Central memory CD8-positive, alpha-beta T cell (primary cell): ENCODE measurements around the gene LRRN4CL.
"Not testable (repeated sequence)": the region's sequence is repeated elsewhere in the genome, so short reads cannot be mapped to it uniquely, and the experiment has no call there.

ENCODE experiments used
- ATAC-seq: fragments of 150-1000 bp; cut with Tn5 transposase; replicated peaks from 2 replicates; pipeline ENCODE4 v1.10.0; 2022; ENCODE audit warnings: mild to moderate bottlenecking, moderate FRiP score, moderate number of reproducible peaks; ENCODE audit not compliant: poor library complexity, severe bottlenecking; ENCODE audit errors: extremely low read depth
- DNase-seq, 2 donors: peaks; one replicate each; pipeline ENCODE4 v3.0.0; 2021; ENCODE audit warnings: low spot score in 2 of 2
- H3K27ac Mint-ChIP-seq: one replicate; pipeline ENCODE4 v1.8.0; 2022; ENCODE audit warnings: low read depth, mild to moderate bottlenecking, moderate library complexity, mixed read lengths
- H3K27me3 Mint-ChIP-seq: one replicate; pipeline ENCODE4 v1.8.0; 2022; ENCODE audit warnings: mixed read lengths
- H3K36me3 Mint-ChIP-seq: one replicate; pipeline ENCODE4 v1.8.0; 2022; ENCODE audit warnings: mild to moderate bottlenecking, moderate library complexity, mixed read lengths; ENCODE audit not compliant: insufficient read depth
- H3K4me1 Mint-ChIP-seq: one replicate; pipeline ENCODE4 v1.8.0; 2022; ENCODE audit warnings: mixed read lengths
- H3K4me3 Mint-ChIP-seq: one replicate; pipeline ENCODE4 v1.8.0; 2022; ENCODE audit warnings: mild to moderate bottlenecking, moderate library complexity, mixed read lengths
- H3K9me3 Mint-ChIP-seq: one replicate; pipeline ENCODE4 v1.8.0; 2022; ENCODE audit warnings: mixed read lengths

LRRN4CL gene

GRCh38 chr11:62665599-62666258, 23.6 kb downstream of the LRRN4CL start:
- peak; percentile 44 for ATAC-seq
- Mint-ChIP-seq H3K9me3 (no peaks in the 10 kb centered on the region), H3K4me1 (peaks cover 33% of the 10 kb centered on the region), H3K27me3 (no peaks in the 10 kb centered on the region), H3K36me3 (peaks cover 27% of the 10 kb centered on the region), H3K27ac (peak overlapping the region; percentile 95), H3K4me3 (peak overlapping the region; percentile 94)
- DNase-seq, result peak in 1 of 2 donors; percentile 39

GRCh38 chr11:62665075-62665598, 24.2 kb downstream of the LRRN4CL start, which contains the start of the genes C11orf98 and CSKMT:
Gene C11orf98 (minus strand): TSS chr11:62665210. CDS start chr11:62665169, 41 bp downstream.
Gene CSKMT (plus strand): TSS chr11:62665312. CDS start chr11:62665880, 568 bp downstream.
- Mint-ChIP-seq H3K27ac (peak within 1 kb of the TSS; percentile 95), H3K27me3 (no peaks in the 10 kb centered on the region), H3K4me3 (peak within 1 kb of the TSS; percentile 94), H3K9me3 (no peaks in the 10 kb centered on the region), H3K36me3 (peaks cover 27% of the 10 kb centered on the region), H3K4me1 (peaks cover 29% of the 10 kb centered on the region)
- ATAC-seq, result peak; percentile 92
- peak; percentile 94 to 96 for DNase-seq

- H3K4me3 Mint-ChIP-seq, result peak overlapping the region; percentile 94
- peaks cover 29% of the 10 kb centered on the region for H3K4me1 Mint-ChIP-seq
- DNase-seq (no peak), ATAC-seq (peak; percentile 60)
- peaks cover 27% of the 10 kb centered on the region for H3K36me3 Mint-ChIP-seq
- no peaks in the 10 kb centered on the region for H3K27me3 Mint-ChIP-seq
- H3K27ac Mint-ChIP-seq, result peak overlapping the region; percentile 95
- H3K9me3 Mint-ChIP-seq, result no peaks in the 10 kb centered on the region
Observed at GRCh38 chr11:62664405-62665074, 24.8 kb downstream of the LRRN4CL start.

GRCh38 chr11:62656796-62657429, 32.4 kb downstream of the LRRN4CL start:
- Mint-ChIP-seq H3K36me3 (peaks cover 29% of the 10 kb centered on the region), H3K27ac (no peak overlapping the region), H3K27me3 (no peaks in the 10 kb centered on the region), H3K4me1 (peaks cover 14% of the 10 kb centered on the region), H3K4me3 (no peak overlapping the region), H3K9me3 (no peaks in the 10 kb centered on the region)
- no peak for ATAC-seq
- no peak for DNase-seq

GRCh38 chr11:62654297-62654696, 35.0 kb downstream of the LRRN4CL start:
- Mint-ChIP-seq H3K4me3 (peak overlapping the region; percentile 93), H3K36me3 (peaks cover 34% of the 10 kb centered on the region), H3K9me3 (no peaks in the 10 kb centered on the region), H3K27me3 (no peaks in the 10 kb centered on the region), H3K4me1 (peaks cover 17% of the 10 kb centered on the region), H3K27ac (peak overlapping the region; percentile 100)
- ATAC-seq (no peak), DNase-seq (no peak)

GRCh38 chr11:62652161-62653006, 36.9 kb downstream of the LRRN4CL start:
- H3K27ac Mint-ChIP-seq, result peak overlapping the region; percentile 100
- ATAC-seq, result peak; percentile 46

GRCh38 chr11:62650283-62650682, 39.0 kb downstream of the LRRN4CL start:
- Mint-ChIP-seq H3K4me1 (peaks cover 30% of the 10 kb centered on the region), H3K36me3 (peaks cover 44% of the 10 kb centered on the region)
- not testable (repeated sequence) for H3K9me3 Mint-ChIP-seq, ATAC-seq, H3K4me3 Mint-ChIP-seq, H3K27ac Mint-ChIP-seq, H3K27me3 Mint-ChIP-seq, DNase-seq

More at GRCh38 chr11:62652161-62653006, 36.9 kb downstream of the LRRN4CL start:
- Mint-ChIP-seq H3K9me3 (no peaks in the 10 kb centered on the region), H3K36me3 (peaks cover 38% of the 10 kb centered on the region), H3K4me3 (peak overlapping the region; percentile 93), H3K4me1 (peaks cover 17% of the 10 kb centered on the region), H3K27me3 (no peaks in the 10 kb centered on the region)
- peak in 1 of 2 donors; percentile 23 for DNase-seq

- Mint-ChIP-seq H3K27me3 (no peaks in the 10 kb centered on the region), H3K9me3 (no peaks in the 10 kb centered on the region), H3K4me1 (peaks cover 36% of the 10 kb centered on the region), H3K27ac (no peak overlapping the region), H3K36me3 (peaks cover 39% of the 10 kb centered on the region), H3K4me3 (no peak overlapping the region)
- no peak for DNase-seq
- ATAC-seq, result no peak
Observed at GRCh38 chr11:62649486-62649885, 39.8 kb downstream of the LRRN4CL start.

GRCh38 chr11:62648967-62649364, 40.4 kb downstream of the LRRN4CL start:
- no peaks in the 10 kb centered on the region for H3K27me3 Mint-ChIP-seq
- peaks cover 36% of the 10 kb centered on the region for H3K4me1 Mint-ChIP-seq
- no peaks in the 10 kb centered on the region for H3K9me3 Mint-ChIP-seq
- H3K36me3 Mint-ChIP-seq, result peaks cover 36% of the 10 kb centered on the region
- no peak overlapping the region for H3K4me3 Mint-ChIP-seq
- ATAC-seq (no peak), DNase-seq (no peak)
- H3K27ac Mint-ChIP-seq, result no peak overlapping the region

GRCh38 chr11:62648185-62648966, 41.0 kb downstream of the LRRN4CL start:
- Mint-ChIP-seq H3K9me3 (no peaks in the 10 kb centered on the region), H3K4me1 (peaks cover 31% of the 10 kb centered on the region), H3K27ac (no peak overlapping the region), H3K36me3 (peaks cover 33% of the 10 kb centered on the region), H3K27me3 (no peaks in the 10 kb centered on the region), H3K4me3 (no peak overlapping the region)
- DNase-seq, result no peak
- ATAC-seq, result no peak

- ATAC-seq, result no peak
- H3K36me3 Mint-ChIP-seq, result peaks cover 29% of the 10 kb centered on the region
- no peaks in the 10 kb centered on the region for H3K9me3 Mint-ChIP-seq
- no peak for DNase-seq
- no peaks in the 10 kb centered on the region for H3K27me3 Mint-ChIP-seq
- H3K4me3 Mint-ChIP-seq, result no peak overlapping the region
- peaks cover 29% of the 10 kb centered on the region for H3K4me1 Mint-ChIP-seq
- no peak overlapping the region for H3K27ac Mint-ChIP-seq
Observed at GRCh38 chr11:62647609-62648005, 41.7 kb downstream of the LRRN4CL start.
